Spleen (tissue), 11 donors: ENCODE measurements around the gene CERS3. TPM values are rescaled to one million over a fixed set of nuclear protein-coding genes. Genes with fewer than 3 reads are reported as not detected.

Experiments
- DNase-seq: peaks from one replicate; pipeline ENCODE4 v3.0.0-alpha.2; 2020
- H3K27ac ChIP-seq, 8 donors: fragments of 200-600 bp; sonication (generic) in 7 of 8; 1 replicate in 4 of 8; 2 replicates in 4 of 8; pipeline versions ENCODE4 v1.5.0 to v1.8.0; 2016 to 2021; ENCODE audit warnings: inconsistent platforms in 4 of 8, mild to moderate bottlenecking in 4 of 8, moderate library complexity in 1 of 8
- H3K27me3 ChIP-seq, 7 donors: fragments of 200-600 bp; sonication (generic) in 6 of 7; replicated peaks in 1 of 7; 1 replicate in 4 of 7; 2 replicates in 3 of 7; pipeline versions ENCODE4 v1.5.0 to v1.8.0; 2016 to 2021; ENCODE audit warnings: inconsistent platforms in 3 of 7, mild to moderate bottlenecking in 1 of 7
- H3K36me3 ChIP-seq, 6 donors: fragments of 200-600 bp; sonication (generic) in 5 of 6; 1 replicate in 4 of 6; 2 replicates in 2 of 6; pipeline versions ENCODE4 v1.5.0 to v1.8.0; 2016 to 2021; ENCODE audit warnings: inconsistent platforms in 2 of 6
- H3K4me1 ChIP-seq, 6 donors: fragments of 200-600 bp; sonication (generic) in 5 of 6; 1 replicate in 3 of 6; 2 replicates in 3 of 6; pipeline versions ENCODE4 v1.5.0 to v1.8.0; 2016 to 2021; ENCODE audit warnings: inconsistent platforms in 3 of 6
- H3K4me3 ChIP-seq, 8 donors: fragments of 200-600 bp; sonication (generic) in 7 of 8; 1 replicate in 4 of 8; 2 replicates in 4 of 8; pipeline versions ENCODE4 v1.5.0 to v1.8.0; 2016 to 2021; ENCODE audit warnings: inconsistent platforms in 4 of 8, mild to moderate bottlenecking in 4 of 8, moderate library complexity in 2 of 8
- H3K9me3 ChIP-seq, 8 donors: fragments of 200-600 bp; sonication (generic) in 7 of 8; 1 replicate in 4 of 8; 2 replicates in 4 of 8; pipeline versions ENCODE4 v1.5.0 to v1.8.0; 2016 to 2021; ENCODE audit warnings: inconsistent platforms in 4 of 8
- POLR2A ChIP-seq, 3 donors: fragments of 450-650 bp; IDR thresholded peaks; one replicate each; pipeline ENCODE4 v1.5.1; 2017; ENCODE audit warnings: antibody characterized with exemption in 3 of 3, mild to moderate bottlenecking in 1 of 3
- POLR2AphosphoS5 ChIP-seq, 3 donors: sonication (generic); formaldehyde crosslinking; IDR thresholded peaks; one replicate each; pipeline ENCODE4 v1.5.1; 2017; ENCODE audit warnings: antibody characterized with exemption in 3 of 3
- whole genome bisulfite sequencing, 5 donors: extraction: QIAGEN DNeasy Blood & Tissue Kit in 3 of 5; methylation state at CpG; one replicate each; pipeline versions ENCODE4 v1.1.5 to v1.1.7; 2013 to 2018; 5-methylcytosine and 5-hydroxymethylcytosine counted together
- intact Hi-C: fragments of 100-400 bp; cut with DNase I; formaldehyde crosslinking; loops from one replicate; pipeline ENCODE4 v1.15.0; 2023; ENCODE audit warnings: low total_unique reads
- polyA plus RNA-seq, 3 donors: library from polyadenylated mRNA; stranded (reverse); fragments of 200-250 nt; gene quantifications; one replicate each; pipeline ENCODE4 v1.2.1, GENCODE V29; 2013
- total RNA-seq, 7 donors: library from RNA; depleted of rRNA in 3 of 7; stranded (reverse); fragments of >200 nt in 3 of 7; fragmentation: NEBNext Ultra II Directional in 4 of 7; extraction: Animal tissue kit (Norgen Biotek cat#: 25700) in 4 of 7; gene quantifications; one replicate each; pipeline versions ENCODE4 v1.1.0 to v1.2.1, GENCODE V29; 2016 to 2021
- TF ChIP-seq, protein P1 (sequence below), 11 experiments: fragments of 200-600 bp in 7 of 11; fragments of 450-650 bp in 4 of 11; sonication (generic) in 4 of 11; IDR thresholded peaks in 8 of 11; conservative IDR thresholded peaks in 3 of 11; 1 replicate in 7 of 11; 2 replicates in 4 of 11; pipeline versions ENCODE4 v1.4.0 to v1.8.0; 2016 to 2021; ENCODE audit warnings: antibody characterized with exemption in 11 of 11, inconsistent platforms in 4 of 11, mild to moderate bottlenecking in 1 of 11
- donor health status: healthy with polysubstance abuse.
- donor health status: DM: no; HTN: no; CAD: no; lungs with moderate emphysema.
- donor health status: DM: no; HTN: no; CAD: no.
- donor health status: Bipolar disorder and iron deficiency.
- donor health status: healthy.
- donor health status: DM: no; HTN: no; CAD: no.
- donor health status: DM: yes; HTN: yes; CAD: no.

Gene CERS3
- total and polyA plus RNA-seq, 10 donors: 0.04 to 0.41 (median 0.23) TPM; not detected in 4

- Histone ChIP-seq H3K36me3 (no peaks in the 10 kb centered on the region), H3K9me3 (peaks cover 0 to 15% (median 0%) of the 10 kb centered on the region in 8 donors), H3K27me3 (peaks cover 0 to 24% (median 5%) of the 10 kb centered on the region in 7 donors), H3K4me3 (no peak overlapping the region), H3K4me1 (no peaks in the 10 kb centered on the region), H3K27ac (no peak overlapping the region)
- intact Hi-C loops: no loop called here
- TF ChIP-seq, protein P1, sequence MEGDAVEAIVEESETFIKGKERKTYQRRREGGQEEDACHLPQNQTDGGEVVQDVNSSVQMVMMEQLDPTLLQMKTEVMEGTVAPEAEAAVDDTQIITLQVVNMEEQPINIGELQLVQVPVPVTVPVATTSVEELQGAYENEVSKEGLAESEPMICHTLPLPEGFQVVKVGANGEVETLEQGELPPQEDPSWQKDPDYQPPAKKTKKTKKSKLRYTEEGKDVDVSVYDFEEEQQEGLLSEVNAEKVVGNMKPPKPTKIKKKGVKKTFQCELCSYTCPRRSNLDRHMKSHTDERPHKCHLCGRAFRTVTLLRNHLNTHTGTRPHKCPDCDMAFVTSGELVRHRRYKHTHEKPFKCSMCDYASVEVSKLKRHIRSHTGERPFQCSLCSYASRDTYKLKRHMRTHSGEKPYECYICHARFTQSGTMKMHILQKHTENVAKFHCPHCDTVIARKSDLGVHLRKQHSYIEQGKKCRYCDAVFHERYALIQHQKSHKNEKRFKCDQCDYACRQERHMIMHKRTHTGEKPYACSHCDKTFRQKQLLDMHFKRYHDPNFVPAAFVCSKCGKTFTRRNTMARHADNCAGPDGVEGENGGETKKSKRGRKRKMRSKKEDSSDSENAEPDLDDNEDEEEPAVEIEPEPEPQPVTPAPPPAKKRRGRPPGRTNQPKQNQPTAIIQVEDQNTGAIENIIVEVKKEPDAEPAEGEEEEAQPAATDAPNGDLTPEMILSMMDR (IDR thresholded peaks at IDR 0.05 in 8 of 11, conservative IDR thresholded peaks at IDR 0.05 in 3 of 11): no peak
- TF ChIP-seq POLR2A (IDR thresholded peaks at IDR 0.05) (no peak), POLR2AphosphoS5 (IDR thresholded peaks at IDR 0.05) (no peak)
- DNase-seq: no peak
- 86 to 93% (median 89%) methylated on average over 5 of the region's 5 CpGs for WGBS, 5 donors
Observed at GRCh38 chr15:100547961-100548360, 19.2 kb upstream of the CERS3 start.

DNA sequence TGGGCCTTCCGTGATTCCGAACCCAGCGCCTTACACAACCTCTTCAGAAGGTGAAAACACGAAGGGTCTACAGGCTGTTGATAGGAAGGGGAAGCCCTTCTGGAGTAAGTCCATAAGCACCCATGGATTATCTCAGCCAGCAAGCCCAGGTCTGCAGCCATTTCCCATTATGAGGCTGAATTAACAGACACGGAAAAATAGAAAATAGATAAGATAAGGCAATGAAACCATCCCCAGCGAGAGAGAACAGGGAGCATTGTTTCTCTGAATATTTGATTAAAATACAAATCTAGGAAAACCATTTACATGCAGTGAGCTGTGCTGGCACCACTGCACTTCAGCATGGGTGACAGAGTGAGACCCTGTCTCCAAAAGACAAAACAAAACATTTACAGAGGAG, 16.2 kb upstream of the CERS3 start:
- H3K4me3 ChIP-seq: no peak overlapping the region
- H3K36me3 ChIP-seq: no peaks in the 10 kb centered on the region
- intact Hi-C loops: no loop called here
- peaks cover 0 to 46% (median 5%) of the 10 kb centered on the region in 7 donors for H3K27me3 ChIP-seq
- WGBS, 5 donors: 62 to 78% (median 72%) methylated on average over 6 of the region's 6 CpGs
- no peaks in the 10 kb centered on the region for H3K9me3 ChIP-seq
- H3K27ac ChIP-seq: no peak overlapping the region
- DNase-seq: no peak
- H3K4me1 ChIP-seq: no peaks in the 10 kb centered on the region
- TF ChIP-seq, protein P1 (IDR thresholded peaks at IDR 0.05 in 8 of 11, conservative IDR thresholded peaks at IDR 0.05 in 3 of 11): no peak
- TF ChIP-seq POLR2A (IDR thresholded peaks at IDR 0.05) (no peak), POLR2AphosphoS5 (IDR thresholded peaks at IDR 0.05) (no peak)

DNA sequence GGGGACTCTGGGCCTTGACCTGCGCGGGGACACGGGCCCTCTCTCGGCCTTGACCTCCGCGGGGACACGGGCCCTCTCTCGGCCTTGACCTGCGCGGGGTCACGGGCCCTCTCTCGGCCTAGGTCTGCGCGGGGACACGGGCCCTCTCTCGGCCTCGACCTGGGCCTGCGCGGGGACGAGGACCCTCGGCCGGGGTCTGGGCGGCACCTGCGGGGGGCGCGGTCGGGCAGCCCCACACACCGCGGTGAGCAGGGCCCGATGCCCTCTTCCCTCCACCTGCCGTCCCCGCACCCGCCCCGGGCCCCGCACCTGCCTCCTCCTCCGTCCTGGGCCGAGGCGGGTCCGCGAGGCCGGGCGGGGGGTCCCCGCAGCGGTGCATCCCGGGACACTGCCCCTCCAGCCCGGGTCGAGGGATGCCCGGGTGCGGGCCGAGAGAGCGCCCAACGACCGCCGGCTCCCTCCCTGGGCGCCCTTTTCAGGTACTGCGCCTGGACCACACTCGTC, 15.6 kb upstream of the CERS3 start:
- intact Hi-C loops: no loop called here
- 18 to 69% (median 35%) methylated on average over 25 to 57 of the region's 57 CpGs for WGBS, 5 donors
- DNase-seq: peak; percentile 69
- Histone ChIP-seq H3K9me3 (no peaks in the 10 kb centered on the region), H3K36me3 (no peaks in the 10 kb centered on the region), H3K27ac (no peak overlapping the region), H3K27me3 (peaks cover 0 to 46% (median 5%) of the 10 kb centered on the region in 7 donors), H3K4me3 (no peak overlapping the region), H3K4me1 (no peaks in the 10 kb centered on the region)
- TF ChIP-seq, protein P1 (IDR thresholded peaks at IDR 0.05 in 8 of 11, conservative IDR thresholded peaks at IDR 0.05 in 3 of 11): no peak
- TF ChIP-seq POLR2A (IDR thresholded peaks at IDR 0.05): no peak
- no peak for TF ChIP-seq POLR2AphosphoS5 (IDR thresholded peaks at IDR 0.05)

- H3K27ac ChIP-seq: no peak overlapping the region
- H3K4me3 ChIP-seq: no peak overlapping the region
- no peaks in the 10 kb centered on the region for H3K36me3 ChIP-seq
- WGBS, 5 donors: 94 to 96% (median 96%) methylated on average over 6 of the region's 6 CpGs
- peaks cover 0 to 8% (median 4%) of the 10 kb centered on the region in 6 donors for H3K4me1 ChIP-seq
- TF ChIP-seq POLR2A (IDR thresholded peaks at IDR 0.05): no peak
- TF ChIP-seq, protein P1 (IDR thresholded peaks at IDR 0.05 in 8 of 11, conservative IDR thresholded peaks at IDR 0.05 in 3 of 11): no peak
- no peak for TF ChIP-seq POLR2AphosphoS5 (IDR thresholded peaks at IDR 0.05)
- DNase-seq: no peak
- intact Hi-C loops: no loop called here
- peaks cover 0 to 46% (median 5%) of the 10 kb centered on the region in 7 donors for H3K27me3 ChIP-seq
- peaks cover 0 to 14% (median 12%) of the 10 kb centered on the region in 8 donors for H3K9me3 ChIP-seq
Observed at GRCh38 chr15:100542290-100542689, 13.5 kb upstream of the CERS3 start.
